Endodermal cell (in vitro differentiated cells): ENCODE results near the gene GOLIM4. TPM values are rescaled to one million over a fixed set of nuclear protein-coding genes. Genes with fewer than 3 reads are reported as not detected.

Experiments used
- DNase-seq: peaks from one replicate; pipeline ENCODE4 v3.0.0-alpha.2; 2017
- H3K27ac ChIP-seq: 2 replicates; pipeline ENCODE4 v1.5.1; 2013; ENCODE audit warnings: mild to moderate bottlenecking, low read depth, low read length, moderate library complexity
- H3K27me3 ChIP-seq: 2 replicates; pipeline ENCODE4 v1.6.1; 2013; ENCODE audit warnings: mild to moderate bottlenecking, low read length, moderate library complexity; ENCODE audit not compliant: insufficient read depth, control insufficient read depth, poor library complexity, severe bottlenecking
- H3K36me3 ChIP-seq: 2 replicates; pipeline ENCODE4 v1.7.0; 2013; ENCODE audit warnings: mild to moderate bottlenecking, low read length, moderate library complexity; ENCODE audit not compliant: control insufficient read depth, insufficient read depth
- H3K4me1 ChIP-seq: one replicate; pipeline ENCODE4 v1.7.0; 2013; ENCODE audit warnings: low read length; ENCODE audit not compliant: control insufficient read depth, insufficient read depth
- H3K4me3 ChIP-seq: 2 replicates; pipeline ENCODE4 v1.5.1; 2013; ENCODE audit warnings: mild to moderate bottlenecking, low read length, moderate library complexity
- H3K9ac ChIP-seq: 2 replicates; pipeline ENCODE4 v1.6.1; 2013; ENCODE audit warnings: mild to moderate bottlenecking, low read length, moderate library complexity; ENCODE audit not compliant: poor library complexity, severe bottlenecking; ENCODE audit errors: extremely low read depth
- H3K9me3 ChIP-seq: 2 replicates; pipeline ENCODE4 v1.6.1; 2013; ENCODE audit warnings: mild to moderate bottlenecking, low read length, moderate library complexity; ENCODE audit not compliant: control insufficient read depth
- H3K27ac Mint-ChIP-seq: 2 replicates; pipeline ENCODE4 v1.8.0; 2020; ENCODE audit warnings: mixed read lengths
- H3K27me3 Mint-ChIP-seq: 2 replicates; pipeline ENCODE4 v1.8.0; 2021; ENCODE audit warnings: mild to moderate bottlenecking, mixed read lengths; ENCODE audit not compliant: insufficient read depth
- H3K36me3 Mint-ChIP-seq: 2 replicates; pipeline ENCODE4 v1.8.0; 2020; ENCODE audit warnings: low read depth, mixed read lengths
- H3K4me1 Mint-ChIP-seq: 2 replicates; pipeline ENCODE4 v1.8.0; 2020; ENCODE audit warnings: mixed read lengths
- H3K4me3 Mint-ChIP-seq: 2 replicates; pipeline ENCODE4 v1.8.0; 2020; ENCODE audit warnings: mild to moderate bottlenecking, moderate library complexity, mixed read lengths
- H3K9me3 Mint-ChIP-seq: 2 replicates; pipeline ENCODE4 v1.8.0; 2020; ENCODE audit warnings: mild to moderate bottlenecking, mixed read lengths
- WGBS, 2 experiments: methylation state at CpG; one replicate each; pipeline versions ENCODE4 v1.1.5 to v1.1.7; 2013; ENCODE audit warnings: missing lambda C conversion rate in 2 of 2, mixed read lengths in 1 of 2; ENCODE audit not compliant: insufficient coverage in 1 of 2, insufficient read length in 1 of 2; 5-methylcytosine and 5-hydroxymethylcytosine counted together
- total RNA-seq, 2 donors: library from RNA; stranded (reverse); fragmentation: NEBNext Ultra II Directional in 1 of 2; extraction: Animal tissue kit (Norgen Biotek cat#: 25700) in 1 of 2; gene quantifications; 2 replicates in 1 of 2; 3 replicates in 1 of 2; pipeline ENCODE4 v1.2.1, GENCODE V29; 2021
- TF ChIP-seq, protein P1 (sequence below): fragments of 200-600 bp; sonication (generic); conservative IDR thresholded peaks from 2 replicates; pipeline ENCODE4 v1.5.0; 2021; ENCODE audit warnings: antibody characterized with exemption, mild to moderate bottlenecking

GOLIM4 gene
- total RNA-seq, 2 donors from 2014 or later, result 19.3 to 19.9 TPM

DNA sequence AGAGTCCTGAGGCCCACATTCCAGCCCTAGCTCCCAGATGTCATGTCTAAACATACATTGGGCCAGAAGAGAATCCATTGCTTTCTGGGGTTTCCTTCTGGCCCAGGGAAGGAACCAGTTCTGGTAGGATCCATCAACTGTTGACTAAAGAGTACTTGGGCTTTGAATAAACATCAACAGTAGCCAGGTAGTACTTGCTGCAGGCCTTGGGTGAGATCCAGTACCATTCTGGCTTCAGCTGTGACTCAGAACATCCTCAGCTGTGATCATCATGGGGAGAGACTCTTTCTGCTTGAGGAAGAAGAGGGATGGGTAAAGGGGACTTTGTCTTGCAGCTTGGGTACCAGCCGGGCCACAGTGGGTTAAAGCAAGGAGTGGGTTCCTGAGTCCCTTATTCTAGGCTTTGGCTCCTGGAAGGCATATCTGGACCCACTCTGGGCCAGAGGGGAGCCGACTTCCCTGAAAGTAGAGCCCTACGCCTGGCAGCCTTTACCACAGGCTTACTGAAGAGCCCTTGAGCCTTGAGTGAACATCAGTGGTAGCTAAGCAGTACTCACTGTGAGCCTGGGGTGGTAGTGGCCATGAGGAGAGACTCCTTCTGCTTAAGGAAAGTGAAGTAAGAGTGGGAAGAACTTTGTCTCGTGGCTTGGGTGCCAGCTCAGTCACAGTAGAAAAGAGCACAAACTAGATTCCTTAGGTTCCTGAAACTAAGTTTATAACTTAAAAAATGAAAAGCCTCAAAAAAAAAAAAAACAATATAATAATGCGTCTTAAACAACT lies 128.3 kb downstream of the GOLIM4 start:
- no peak overlapping the region for H3K27ac Mint-ChIP-seq
- no peak overlapping the region for H3K4me3 Mint-ChIP-seq
- H3K36me3 Mint-ChIP-seq, result no peaks in the 10 kb centered on the region
- DNase-seq, result no peak
- no peaks in the 10 kb centered on the region for H3K4me1 ChIP-seq
- no peaks in the 10 kb centered on the region for H3K9me3 Mint-ChIP-seq
- no peaks in the 10 kb centered on the region for H3K9me3 ChIP-seq
- WGBS, 2 experiments, result 90 to 95% methylated on average over 2 to 4 of the region's 5 CpGs
- H3K27ac ChIP-seq, result no peak overlapping the region
- no peak overlapping the region for H3K4me3 ChIP-seq
- H3K27me3 ChIP-seq, result no peaks in the 10 kb centered on the region
- H3K9ac ChIP-seq, result no peak overlapping the region
- TF ChIP-seq, protein P1, sequence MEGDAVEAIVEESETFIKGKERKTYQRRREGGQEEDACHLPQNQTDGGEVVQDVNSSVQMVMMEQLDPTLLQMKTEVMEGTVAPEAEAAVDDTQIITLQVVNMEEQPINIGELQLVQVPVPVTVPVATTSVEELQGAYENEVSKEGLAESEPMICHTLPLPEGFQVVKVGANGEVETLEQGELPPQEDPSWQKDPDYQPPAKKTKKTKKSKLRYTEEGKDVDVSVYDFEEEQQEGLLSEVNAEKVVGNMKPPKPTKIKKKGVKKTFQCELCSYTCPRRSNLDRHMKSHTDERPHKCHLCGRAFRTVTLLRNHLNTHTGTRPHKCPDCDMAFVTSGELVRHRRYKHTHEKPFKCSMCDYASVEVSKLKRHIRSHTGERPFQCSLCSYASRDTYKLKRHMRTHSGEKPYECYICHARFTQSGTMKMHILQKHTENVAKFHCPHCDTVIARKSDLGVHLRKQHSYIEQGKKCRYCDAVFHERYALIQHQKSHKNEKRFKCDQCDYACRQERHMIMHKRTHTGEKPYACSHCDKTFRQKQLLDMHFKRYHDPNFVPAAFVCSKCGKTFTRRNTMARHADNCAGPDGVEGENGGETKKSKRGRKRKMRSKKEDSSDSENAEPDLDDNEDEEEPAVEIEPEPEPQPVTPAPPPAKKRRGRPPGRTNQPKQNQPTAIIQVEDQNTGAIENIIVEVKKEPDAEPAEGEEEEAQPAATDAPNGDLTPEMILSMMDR, result no peak
- H3K27me3 Mint-ChIP-seq, result peaks cover 2% of the 10 kb centered on the region
- no peaks in the 10 kb centered on the region for H3K4me1 Mint-ChIP-seq
- H3K36me3 ChIP-seq, result no peaks in the 10 kb centered on the region
